Mesothelial cell of epicardium (in vitro differentiated cells): ENCODE data around the gene GPR132. TPM values are rescaled to one million over a fixed set of nuclear protein-coding genes. Genes with fewer than 3 reads are reported as not detected.

Experiments used
- DNase-seq, 2 experiments: peaks; one replicate each; pipeline ENCODE4 v3.0.0; 2021; ENCODE audit warnings: low spot score in 2 of 2; ENCODE audit not compliant: unreplicated experiment in 2 of 2
- H3K27ac Mint-ChIP-seq: 2 replicates; pipeline ENCODE4 v1.8.0; 2021; ENCODE audit warnings: mixed read lengths
- H3K27me3 Mint-ChIP-seq: 2 replicates; pipeline ENCODE4 v1.8.0; 2021; ENCODE audit warnings: low read depth, mixed read lengths
- H3K36me3 Mint-ChIP-seq: 2 replicates; pipeline ENCODE4 v1.8.0; 2021; ENCODE audit warnings: mixed read lengths
- H3K4me1 Mint-ChIP-seq: 2 replicates; pipeline ENCODE4 v1.8.0; 2021; ENCODE audit warnings: mixed read lengths
- H3K4me3 Mint-ChIP-seq: 2 replicates; pipeline ENCODE4 v1.8.0; 2021; ENCODE audit warnings: mild to moderate bottlenecking, moderate library complexity, mixed read lengths
- H3K9me3 Mint-ChIP-seq: 2 replicates; pipeline ENCODE4 v1.8.0; 2021; ENCODE audit warnings: mixed read lengths
- total RNA-seq: library from RNA; stranded (reverse); gene quantifications from 3 replicates; pipeline ENCODE4 v1.2.1, GENCODE V29; 2021
- TF ChIP-seq, protein P1 (sequence below): fragments of 200-600 bp; sonication (generic); IDR thresholded peaks from one replicate; pipeline ENCODE4 v1.5.0; 2021; ENCODE audit warnings: antibody characterized with exemption; ENCODE audit not compliant: unreplicated experiment

The GPR132 gene
- total RNA-seq, 1 donor from 2014 or later, result 1.6 TPM

DNA sequence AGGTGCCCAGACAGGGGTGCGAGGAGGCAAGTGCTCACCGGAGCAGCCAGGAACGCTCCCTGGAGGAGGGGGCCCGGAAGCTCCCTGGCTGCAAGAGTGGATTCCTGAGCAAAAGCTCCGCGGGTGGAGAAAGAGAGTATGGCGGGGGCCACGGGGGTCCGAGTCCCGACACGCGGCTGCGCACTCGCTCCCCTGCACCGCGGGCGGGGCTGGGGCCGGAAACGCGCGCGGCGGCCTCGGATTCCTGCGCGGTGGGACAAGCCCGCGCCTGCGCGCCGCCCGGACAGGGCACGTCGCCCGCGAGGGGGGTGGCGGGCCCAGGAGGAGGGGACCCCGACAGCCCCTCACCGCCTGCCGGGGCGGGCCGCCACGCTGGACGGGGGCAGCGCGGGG, 27.8 kb upstream of the GPR132 start:
- peak overlapping the region; percentile 94 for H3K27ac Mint-ChIP-seq
- TF ChIP-seq, protein P1, sequence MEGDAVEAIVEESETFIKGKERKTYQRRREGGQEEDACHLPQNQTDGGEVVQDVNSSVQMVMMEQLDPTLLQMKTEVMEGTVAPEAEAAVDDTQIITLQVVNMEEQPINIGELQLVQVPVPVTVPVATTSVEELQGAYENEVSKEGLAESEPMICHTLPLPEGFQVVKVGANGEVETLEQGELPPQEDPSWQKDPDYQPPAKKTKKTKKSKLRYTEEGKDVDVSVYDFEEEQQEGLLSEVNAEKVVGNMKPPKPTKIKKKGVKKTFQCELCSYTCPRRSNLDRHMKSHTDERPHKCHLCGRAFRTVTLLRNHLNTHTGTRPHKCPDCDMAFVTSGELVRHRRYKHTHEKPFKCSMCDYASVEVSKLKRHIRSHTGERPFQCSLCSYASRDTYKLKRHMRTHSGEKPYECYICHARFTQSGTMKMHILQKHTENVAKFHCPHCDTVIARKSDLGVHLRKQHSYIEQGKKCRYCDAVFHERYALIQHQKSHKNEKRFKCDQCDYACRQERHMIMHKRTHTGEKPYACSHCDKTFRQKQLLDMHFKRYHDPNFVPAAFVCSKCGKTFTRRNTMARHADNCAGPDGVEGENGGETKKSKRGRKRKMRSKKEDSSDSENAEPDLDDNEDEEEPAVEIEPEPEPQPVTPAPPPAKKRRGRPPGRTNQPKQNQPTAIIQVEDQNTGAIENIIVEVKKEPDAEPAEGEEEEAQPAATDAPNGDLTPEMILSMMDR, result no peak
- no peaks in the 10 kb centered on the region for H3K9me3 Mint-ChIP-seq
- no peaks in the 10 kb centered on the region for H3K27me3 Mint-ChIP-seq
- H3K4me3 Mint-ChIP-seq, result peak overlapping the region; percentile 87
- peaks cover 37% of the 10 kb centered on the region for H3K4me1 Mint-ChIP-seq
- peak; percentile 64 to 79 for DNase-seq
- H3K36me3 Mint-ChIP-seq, result peaks cover 6% of the 10 kb centered on the region

DNA sequence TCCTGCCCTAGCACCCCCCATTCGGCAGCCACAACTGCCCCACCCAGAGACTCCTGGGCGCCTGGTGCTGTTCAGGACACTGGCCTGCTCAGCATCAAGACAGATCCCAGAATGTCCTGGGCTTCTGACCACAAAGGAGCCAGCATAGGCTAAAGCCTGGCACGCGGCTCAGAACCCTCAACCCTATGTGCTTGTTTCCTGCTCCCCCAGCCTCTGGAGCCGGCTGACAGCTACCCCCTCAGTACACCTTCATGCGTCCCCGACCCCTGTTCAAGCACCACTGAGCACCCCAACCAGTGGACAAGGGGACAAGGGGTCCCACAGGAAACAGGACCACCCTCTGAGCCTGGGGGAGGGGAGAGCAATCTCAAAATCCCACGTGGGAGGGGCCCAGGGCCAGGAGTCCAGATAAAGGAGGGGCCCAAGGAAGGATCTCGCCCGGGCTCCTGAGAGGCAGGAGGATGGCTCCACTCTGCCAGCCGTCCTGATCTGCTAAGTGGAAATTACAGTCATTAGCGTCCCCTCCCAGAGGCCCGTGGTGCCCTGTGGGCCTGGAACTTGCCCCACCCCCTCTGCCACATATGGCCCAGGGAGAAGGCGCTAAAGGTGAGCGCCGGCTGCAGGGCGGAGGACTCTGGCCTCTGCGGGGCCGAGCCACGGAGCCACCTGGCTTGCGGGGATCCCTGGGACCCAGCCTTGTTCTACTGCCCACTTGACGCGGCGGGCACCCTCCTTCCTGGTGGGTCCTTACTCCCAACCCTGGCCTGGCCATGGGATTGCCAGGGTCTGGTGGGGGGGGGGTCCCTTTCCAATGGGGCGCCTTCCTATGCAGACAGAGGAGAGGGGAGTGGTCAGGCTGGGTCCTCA, 27.2 kb upstream of the GPR132 start:
- Mint-ChIP-seq H3K4me1 (peaks cover 40% of the 10 kb centered on the region), H3K4me3 (peak overlapping the region; percentile 87), H3K27me3 (no peaks in the 10 kb centered on the region), H3K9me3 (no peaks in the 10 kb centered on the region), H3K36me3 (peaks cover 6% of the 10 kb centered on the region), H3K27ac (peak overlapping the region; percentile 94)
- DNase-seq, result no peak
- TF ChIP-seq, protein P1, result no peak

- peak in 1 of 2 experiments; percentile 23 for DNase-seq
- Mint-ChIP-seq H3K27me3 (no peaks in the 10 kb centered on the region), H3K4me3 (peak overlapping the region; percentile 87)
These were observed 26.4 kb upstream of the GPR132 start for GRCh38 chr14:105091517-105092170.

DNA sequence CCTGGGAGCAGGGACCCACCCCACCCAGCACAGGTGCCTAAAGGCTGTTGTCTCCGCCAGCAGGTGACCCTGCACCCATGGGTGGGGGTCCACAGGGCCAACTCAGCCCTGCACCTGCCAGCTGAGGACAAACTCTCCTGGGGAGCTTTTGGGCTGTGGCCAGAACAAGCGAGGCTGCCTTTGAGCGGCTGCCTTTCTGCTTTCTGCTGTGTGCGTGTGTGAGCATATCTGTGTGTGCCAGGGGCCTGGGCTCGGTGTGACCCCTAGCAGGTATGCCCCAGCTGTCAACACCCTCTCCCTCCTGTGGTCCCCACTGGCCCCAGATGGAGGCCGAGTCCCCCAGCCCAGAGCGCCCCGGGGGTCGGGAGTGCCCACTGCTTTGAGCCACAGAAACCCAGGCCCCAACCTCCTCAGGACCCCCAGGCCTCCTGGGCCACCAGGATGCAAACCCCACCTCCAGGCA, 25.9 kb upstream of the GPR132 start:
- Mint-ChIP-seq H3K4me3 (no peak overlapping the region), H3K4me1 (peaks cover 37% of the 10 kb centered on the region), H3K27me3 (no peaks in the 10 kb centered on the region), H3K9me3 (no peaks in the 10 kb centered on the region), H3K27ac (peak overlapping the region; percentile 82), H3K36me3 (no peaks in the 10 kb centered on the region)
- TF ChIP-seq, protein P1, result no peak
- no peak for DNase-seq

More at GRCh38 chr14:105091517-105092170, 26.4 kb upstream of the GPR132 start:
- Mint-ChIP-seq H3K9me3 (no peaks in the 10 kb centered on the region), H3K27ac (peak overlapping the region; percentile 94), H3K4me1 (peaks cover 39% of the 10 kb centered on the region), H3K36me3 (peaks cover 4% of the 10 kb centered on the region)
- TF ChIP-seq, protein P1, result no peak

GRCh38 chr14:105090493-105091053, 25.3 kb upstream of the GPR132 start:
- TF ChIP-seq, protein P1, result peak; percentile 97
- no peaks in the 10 kb centered on the region for H3K36me3 Mint-ChIP-seq
- no peaks in the 10 kb centered on the region for H3K9me3 Mint-ChIP-seq
- H3K27me3 Mint-ChIP-seq, result no peaks in the 10 kb centered on the region
- DNase-seq, result peak; percentile 78 to 89
- H3K27ac Mint-ChIP-seq, result peak overlapping the region; percentile 82
- peaks cover 36% of the 10 kb centered on the region for H3K4me1 Mint-ChIP-seq
- peak overlapping the region; percentile 32 for H3K4me3 Mint-ChIP-seq
